ENCODE measurements around the gene ERN2.

ERN2 gene

DNA sequence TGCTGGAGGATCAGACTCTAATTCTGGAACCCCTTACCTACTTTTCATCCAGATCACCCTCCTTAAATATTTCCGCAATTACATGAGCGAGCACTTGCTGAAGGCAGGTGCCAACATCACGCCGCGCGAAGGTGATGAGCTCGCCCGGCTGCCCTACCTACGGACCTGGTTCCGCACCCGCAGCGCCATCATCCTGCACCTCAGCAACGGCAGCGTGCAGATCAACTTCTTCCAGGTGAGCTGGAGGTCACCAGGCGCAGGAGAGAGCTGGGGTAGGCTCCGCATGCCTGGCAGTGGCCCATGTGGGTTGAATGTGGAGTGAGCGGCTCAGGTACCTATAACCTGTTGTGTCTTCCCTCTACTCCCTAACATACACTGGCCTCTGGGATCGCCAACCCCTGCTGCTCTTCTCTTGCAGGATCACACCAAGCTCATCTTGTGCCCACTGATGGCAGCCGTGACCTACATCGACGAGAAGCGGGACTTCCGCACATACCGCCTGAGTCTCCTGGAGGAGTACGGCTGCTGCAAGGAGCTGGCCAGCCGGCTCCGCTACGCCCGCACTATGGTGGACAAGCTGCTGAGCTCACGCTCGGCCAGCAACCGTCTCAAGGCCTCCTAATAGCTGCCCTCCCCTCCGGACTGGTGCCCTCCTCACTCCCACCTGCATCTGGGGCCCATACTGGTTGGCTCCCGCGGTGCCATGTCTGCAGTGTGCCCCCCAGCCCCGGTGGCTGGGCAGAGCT lies 23.4 kb downstream of the ERN2 start:
- no peaks in the 10 kb centered on the region for H3K27me3 ChIP-seq (ENCODE audit: control insufficient read depth in 1 of 2, insufficient read depth in 1 of 2, low read length in 2 of 2)
- H3K23ac ChIP-seq (ENCODE audit: low read length in 2 of 2): no peak overlapping the region
- no peak overlapping the region for H2BK120ac ChIP-seq (ENCODE audit: low read depth, low read length)
- H2BK15ac ChIP-seq (ENCODE audit: low read depth, poor library complexity, severe bottlenecking): no peak overlapping the region
- H3K4me2 ChIP-seq (ENCODE audit: low read length, poor library complexity, severe bottlenecking): no peak overlapping the region
- H3K9ac ChIP-seq (ENCODE audit: low read length): no peak overlapping the region
- H3K36me3 ChIP-seq (ENCODE audit: control insufficient read depth in 1 of 2, insufficient read depth in 2 of 2, low read depth in 1 of 2, low read length in 2 of 2): peaks cover 61 to 62% of the 10 kb centered on the region in 2 experiments
- H4K91ac ChIP-seq (ENCODE audit: low read length): no peak overlapping the region
- H2BK5ac ChIP-seq (ENCODE audit: low read depth, low read length, poor library complexity, severe bottlenecking): no peak overlapping the region
- H3K4me3 ChIP-seq (ENCODE audit: insufficient read depth in 1 of 2, low read depth in 1 of 2, low read length in 2 of 2): no peak overlapping the region
- H3K18ac ChIP-seq (ENCODE audit: low read depth in 1 of 2, low read length in 2 of 2): no peak overlapping the region
- no peak for DNase-seq
- no peak overlapping the region for H3K27ac ChIP-seq (ENCODE audit: low read length, poor library complexity, severe bottlenecking)
- WGBS: 99% methylated on average over 35 of the region's 36 CpGs
- no peak overlapping the region for H4K8ac ChIP-seq (ENCODE audit: low read length)
- peaks cover 29% of the 10 kb centered on the region for H3K79me1 ChIP-seq (replicated peaks; ENCODE audit: low read length, poor library complexity, severe bottlenecking)
- H2BK12ac ChIP-seq (ENCODE audit: low read length in 2 of 2): no peak overlapping the region
- H3K4me1 ChIP-seq (ENCODE audit: control insufficient read depth, insufficient read depth, low read depth, low read length): peaks cover 18% of the 10 kb centered on the region
- H3K14ac ChIP-seq (ENCODE audit: low read length in 2 of 2): no peak overlapping the region
- H2AFZ ChIP-seq (ENCODE audit: low read depth, low read length): no peak overlapping the region
- H3K9me3 ChIP-seq (ENCODE audit: control insufficient read depth, low read length): no peaks in the 10 kb centered on the region
- H3K4ac ChIP-seq (ENCODE audit: low read depth in 1 of 2, low read length in 2 of 2): no peak overlapping the region
- no peak overlapping the region for H2AK5ac ChIP-seq (ENCODE audit: low read length, severe bottlenecking)

DNA sequence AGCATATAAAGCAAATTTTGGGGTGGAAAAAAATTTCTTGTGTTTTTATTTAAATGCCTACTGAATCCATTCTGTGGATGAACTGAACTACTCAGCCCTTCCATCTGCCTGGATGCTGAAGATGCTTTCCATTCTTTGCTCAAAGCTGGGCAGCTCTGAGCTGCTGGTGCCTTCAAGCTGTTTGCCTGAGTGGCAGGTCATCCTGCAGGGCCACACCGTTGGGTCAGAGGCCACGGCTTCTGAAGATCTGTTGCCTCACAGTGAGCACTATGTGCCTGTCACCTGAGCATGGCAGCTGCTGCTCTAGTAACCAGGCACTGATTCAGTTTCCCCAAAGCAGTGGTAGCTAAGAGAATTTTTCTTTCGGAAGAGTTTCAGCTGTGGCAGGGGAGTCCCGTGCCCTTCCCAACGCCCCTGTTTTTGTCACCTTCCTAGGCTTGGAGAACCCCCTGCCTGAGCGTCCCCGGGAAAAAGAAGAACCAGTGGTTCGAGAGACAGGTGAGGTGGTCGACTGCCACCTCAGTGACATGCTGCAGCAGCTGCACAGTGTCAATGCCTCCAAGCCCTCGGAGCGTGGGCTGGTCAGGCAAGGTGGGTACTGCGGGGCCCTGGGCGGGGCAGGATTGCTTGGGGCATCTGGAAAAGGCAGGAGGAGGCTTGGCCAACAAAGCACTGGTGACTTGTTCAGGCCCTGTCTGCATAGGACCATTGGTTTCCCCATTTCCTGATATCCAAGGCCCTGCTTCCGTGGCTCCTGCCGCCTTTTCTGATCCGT lies 25.8 kb downstream of the ERN2 start:
- H3K4me1 ChIP-seq (ENCODE audit: control insufficient read depth, insufficient read depth, low read depth, low read length): peaks cover 19% of the 10 kb centered on the region
- H3K4me3 ChIP-seq (ENCODE audit: insufficient read depth in 1 of 2, low read depth in 1 of 2, low read length in 2 of 2): no peak overlapping the region
- H3K79me1 ChIP-seq (replicated peaks; ENCODE audit: low read length, poor library complexity, severe bottlenecking): peaks cover 37% of the 10 kb centered on the region
- H4K8ac ChIP-seq (ENCODE audit: low read length): no peak overlapping the region
- no peak overlapping the region for H2BK120ac ChIP-seq (ENCODE audit: low read depth, low read length)
- DNase-seq: no peak
- no peak overlapping the region for H3K14ac ChIP-seq (ENCODE audit: low read length in 2 of 2)
- no peak overlapping the region for H3K18ac ChIP-seq (ENCODE audit: low read depth in 1 of 2, low read length in 2 of 2)
- H2AFZ ChIP-seq (ENCODE audit: low read depth, low read length): no peak overlapping the region
- no peak overlapping the region for H3K9ac ChIP-seq (ENCODE audit: low read length)
- no peaks in the 10 kb centered on the region for H3K27me3 ChIP-seq (ENCODE audit: control insufficient read depth in 1 of 2, insufficient read depth in 1 of 2, low read length in 2 of 2)
- H4K91ac ChIP-seq (ENCODE audit: low read length): no peak overlapping the region
- H2AK5ac ChIP-seq (ENCODE audit: low read length, severe bottlenecking): no peak overlapping the region
- no peak overlapping the region for H2BK5ac ChIP-seq (ENCODE audit: low read depth, low read length, poor library complexity, severe bottlenecking)
- peaks cover 68 to 78% of the 10 kb centered on the region in 2 experiments for H3K36me3 ChIP-seq (ENCODE audit: control insufficient read depth in 1 of 2, insufficient read depth in 2 of 2, low read depth in 1 of 2, low read length in 2 of 2)
- no peak overlapping the region for H3K4ac ChIP-seq (ENCODE audit: low read depth in 1 of 2, low read length in 2 of 2)
- no peak overlapping the region for H2BK15ac ChIP-seq (ENCODE audit: low read depth, poor library complexity, severe bottlenecking)
- no peaks in the 10 kb centered on the region for H3K9me3 ChIP-seq (ENCODE audit: control insufficient read depth, low read length)
- H3K23ac ChIP-seq (ENCODE audit: low read length in 2 of 2): no peak overlapping the region
- WGBS: 97% methylated on average over 16 of the region's 16 CpGs
- no peak overlapping the region for H2BK12ac ChIP-seq (ENCODE audit: low read length in 2 of 2)
- no peak overlapping the region for H3K4me2 ChIP-seq (ENCODE audit: low read length, poor library complexity, severe bottlenecking)
- H3K27ac ChIP-seq (ENCODE audit: low read length, poor library complexity, severe bottlenecking): no peak overlapping the region

DNA sequence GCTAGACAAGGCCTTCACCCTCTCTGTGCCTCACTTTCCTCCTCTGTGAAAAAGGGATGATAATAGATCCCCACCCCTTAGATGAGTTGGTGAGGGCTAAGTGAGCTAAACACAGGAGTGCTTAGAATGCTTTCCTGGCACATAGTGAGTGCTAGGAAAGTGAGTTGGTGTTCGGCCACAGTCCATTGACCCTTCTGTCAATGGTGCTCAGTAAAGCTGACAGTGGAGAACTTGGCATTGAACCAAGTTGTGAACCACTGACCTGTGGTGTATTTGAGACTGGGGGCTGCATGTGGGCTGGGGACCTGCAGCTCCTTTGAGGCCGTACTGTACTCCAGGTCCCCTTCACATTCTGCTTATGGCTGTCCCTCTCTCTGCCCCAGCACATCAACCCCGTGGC lies 29.5 kb downstream of the ERN2 start:
- no peaks in the 10 kb centered on the region for H3K27me3 ChIP-seq (ENCODE audit: control insufficient read depth in 1 of 2, insufficient read depth in 1 of 2, low read length in 2 of 2)
- H3K23ac ChIP-seq (ENCODE audit: low read length in 2 of 2): no peak overlapping the region
- H2BK12ac ChIP-seq (ENCODE audit: low read length in 2 of 2): no peak overlapping the region
- no peak overlapping the region for H3K27ac ChIP-seq (ENCODE audit: low read length, poor library complexity, severe bottlenecking)
- H3K9me3 ChIP-seq (ENCODE audit: control insufficient read depth, low read length): no peaks in the 10 kb centered on the region
- peaks cover 23% of the 10 kb centered on the region for H3K4me1 ChIP-seq (ENCODE audit: control insufficient read depth, insufficient read depth, low read depth, low read length)
- DNase-seq: no peak
- H3K36me3 ChIP-seq (ENCODE audit: control insufficient read depth in 1 of 2, insufficient read depth in 2 of 2, low read depth in 1 of 2, low read length in 2 of 2): peaks cover 47 to 67% of the 10 kb centered on the region in 2 experiments
- no peak overlapping the region for H3K14ac ChIP-seq (ENCODE audit: low read length in 2 of 2)
- H2BK120ac ChIP-seq (ENCODE audit: low read depth, low read length): no peak overlapping the region
- H3K4ac ChIP-seq (ENCODE audit: low read depth in 1 of 2, low read length in 2 of 2): no peak overlapping the region
- no peak overlapping the region for H3K4me3 ChIP-seq (ENCODE audit: insufficient read depth in 1 of 2, low read depth in 1 of 2, low read length in 2 of 2)
- H4K8ac ChIP-seq (ENCODE audit: low read length): no peak overlapping the region
- H4K91ac ChIP-seq (ENCODE audit: low read length): no peak overlapping the region
- H2BK15ac ChIP-seq (ENCODE audit: low read depth, poor library complexity, severe bottlenecking): no peak overlapping the region
- no peak overlapping the region for H3K9ac ChIP-seq (ENCODE audit: low read length)
- no peak overlapping the region for H2AFZ ChIP-seq (ENCODE audit: low read depth, low read length)
- H3K4me2 ChIP-seq (ENCODE audit: low read length, poor library complexity, severe bottlenecking): no peak overlapping the region
- H3K79me1 ChIP-seq (replicated peaks; ENCODE audit: low read length, poor library complexity, severe bottlenecking): peaks cover 34% of the 10 kb centered on the region
- H2AK5ac ChIP-seq (ENCODE audit: low read length, severe bottlenecking): no peak overlapping the region
- WGBS: 93% methylated on average over 3 of the region's 3 CpGs
- H2BK5ac ChIP-seq (ENCODE audit: low read depth, low read length, poor library complexity, severe bottlenecking): no peak overlapping the region
- no peak overlapping the region for H3K18ac ChIP-seq (ENCODE audit: low read depth in 1 of 2, low read length in 2 of 2)

DNA sequence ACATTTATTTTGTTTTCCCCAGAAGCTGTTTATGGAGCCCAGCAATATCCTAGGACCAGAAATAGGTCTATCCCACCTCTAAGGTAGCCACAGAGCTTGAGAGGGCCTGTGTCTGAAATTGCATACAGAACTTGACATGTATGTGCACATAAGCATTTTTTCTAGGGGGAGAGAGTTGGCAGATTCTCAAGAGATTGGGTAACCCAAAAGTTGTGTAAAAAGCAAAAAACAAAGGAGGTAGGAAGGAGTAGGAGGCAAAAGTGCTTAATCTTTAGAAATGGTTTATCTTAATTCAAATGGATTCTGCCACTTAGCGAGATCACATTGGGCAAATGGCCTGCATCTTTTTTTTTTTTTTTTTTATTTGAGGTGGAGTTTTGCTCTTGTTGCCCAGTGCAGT lies 30.8 kb downstream of the ERN2 start:
- no peaks in the 10 kb centered on the region for H3K27me3 ChIP-seq (ENCODE audit: control insufficient read depth in 1 of 2, insufficient read depth in 1 of 2, low read length in 2 of 2)
- no CpG with 5 or more reads among the region's 1 CpG for WGBS
- H2BK120ac ChIP-seq (ENCODE audit: low read depth, low read length): no peak overlapping the region
- H3K4me1 ChIP-seq (ENCODE audit: control insufficient read depth, insufficient read depth, low read depth, low read length): peaks cover 27% of the 10 kb centered on the region
- peak; percentile 23 for DNase-seq
- H2BK12ac ChIP-seq (ENCODE audit: low read length in 2 of 2): no peak overlapping the region
- H2AK5ac ChIP-seq (ENCODE audit: low read length, severe bottlenecking): no peak overlapping the region
- H2BK15ac ChIP-seq (ENCODE audit: low read depth, poor library complexity, severe bottlenecking): no peak overlapping the region
- no peak overlapping the region for H2BK5ac ChIP-seq (ENCODE audit: low read depth, low read length, poor library complexity, severe bottlenecking)
- no peak overlapping the region for H3K4ac ChIP-seq (ENCODE audit: low read depth in 1 of 2, low read length in 2 of 2)
- no peak overlapping the region for H3K4me2 ChIP-seq (ENCODE audit: low read length, poor library complexity, severe bottlenecking)
- no peak overlapping the region for H3K23ac ChIP-seq (ENCODE audit: low read length in 2 of 2)
- no peak overlapping the region for H4K8ac ChIP-seq (ENCODE audit: low read length)
- H2AFZ ChIP-seq (ENCODE audit: low read depth, low read length): no peak overlapping the region
- peaks cover 39 to 54% of the 10 kb centered on the region in 2 experiments for H3K36me3 ChIP-seq (ENCODE audit: control insufficient read depth in 1 of 2, insufficient read depth in 2 of 2, low read depth in 1 of 2, low read length in 2 of 2)
- H3K9ac ChIP-seq (ENCODE audit: low read length): no peak overlapping the region
- H3K79me1 ChIP-seq (replicated peaks; ENCODE audit: low read length, poor library complexity, severe bottlenecking): peaks cover 25% of the 10 kb centered on the region
- H3K14ac ChIP-seq (ENCODE audit: low read length in 2 of 2): no peak overlapping the region
- no peaks in the 10 kb centered on the region for H3K9me3 ChIP-seq (ENCODE audit: control insufficient read depth, low read length)
- H4K91ac ChIP-seq (ENCODE audit: low read length): no peak overlapping the region
- no peak overlapping the region for H3K4me3 ChIP-seq (ENCODE audit: insufficient read depth in 1 of 2, low read depth in 1 of 2, low read length in 2 of 2)
- H3K18ac ChIP-seq (ENCODE audit: low read depth in 1 of 2, low read length in 2 of 2): no peak overlapping the region
- no peak overlapping the region for H3K27ac ChIP-seq (ENCODE audit: low read length, poor library complexity, severe bottlenecking)
